Fibroblast of lung (primary cell): ENCODE measurements around the gene ZNF655.

Experiments
- CTCF ChIP-seq, 2 donors: IDR thresholded peaks in 1 of 2; conservative IDR thresholded peaks in 1 of 2; 1 replicate in 1 of 2; 2 replicates in 1 of 2; pipeline ENCODE4 v1.5.1; 2011 to 2012; ENCODE audit warnings: low read length in 2 of 2, control low read depth in 1 of 2, inconsistent platforms in 1 of 2, low read depth in 1 of 2, mild to moderate bottlenecking in 1 of 2
- EZH2 ChIP-seq: IDR thresholded peaks from 2 replicates; pipeline ENCODE4 v1.5.1; 2012; ENCODE audit warnings: low read length, control low read depth, mild to moderate bottlenecking; ENCODE audit errors: missing control alignments

GRCh38 chr7:99615989-99616358, 57.5 kb downstream of the ZNF655 start:
- TF ChIP-seq CTCF (conservative IDR thresholded peaks at IDR 0.05 in 1 of 2, IDR thresholded peaks at IDR 0.05 in 1 of 2; ENCODE audit: low read depth in 1 of 2, low read length in 2 of 2), result no peak
- no peak for TF ChIP-seq EZH2
